Stimulated activated CD8-positive, alpha-beta memory T cell treated with anti-CD3 and anti-CD28 coated beads, Interleukin-2, amount 100 ng/mL, for 1 hour (primary cell): ENCODE results near the gene SAMSN1.
"Not testable (repeated sequence)": the region's sequence is repeated elsewhere in the genome, so short reads cannot be mapped to it uniquely, and the experiment has no call there.

Source experiments
- DNase-seq, 2 donors: peaks; one replicate each; pipeline ENCODE4 v3.0.0-alpha.2; 2020; ENCODE audit warnings: low read depth in 2 of 2

The SAMSN1 gene

GRCh38 chr21:14566894-14567293 is 20.8 kb upstream of the SAMSN1 start:
- DNase-seq, result no peak

GRCh38 chr21:14562959-14563358 is 16.8 kb upstream of the SAMSN1 start:
- no peak for DNase-seq

GRCh38 chr21:14560555-14560954 is 14.4 kb upstream of the SAMSN1 start:
- no peak for DNase-seq

GRCh38 chr21:14560139-14560538 is 14.0 kb upstream of the SAMSN1 start:
- DNase-seq, result no peak

- DNase-seq, result no peak
Observed at GRCh38 chr21:14559102-14559501, 13.0 kb upstream of the SAMSN1 start.

GRCh38 chr21:14557413-14557812 is 11.3 kb upstream of the SAMSN1 start:
- no peak for DNase-seq

GRCh38 chr21:14554948-14555347 is 8.8 kb upstream of the SAMSN1 start:
- DNase-seq, result no peak

GRCh38 chr21:14553422-14553821 is 7.3 kb upstream of the SAMSN1 start:
- no peak for DNase-seq

GRCh38 chr21:14551741-14552140 is 5.6 kb upstream of the SAMSN1 start:
- DNase-seq, result no peak

- DNase-seq, result no peak
Observed at GRCh38 chr21:14550135-14550534, 4.0 kb upstream of the SAMSN1 start.

- no peak for DNase-seq
Observed at GRCh38 chr21:14548779-14549178, 2.7 kb upstream of the SAMSN1 start.

- DNase-seq, result no peak
Observed at GRCh38 chr21:14547834-14548513, 1.9 kb upstream of the SAMSN1 start.

GRCh38 chr21:14546719-14547118 is 604 bp upstream of the SAMSN1 start:
- DNase-seq, result not testable (repeated sequence)

- no peak for DNase-seq
Observed at GRCh38 chr21:14543983-14544382, 2.1 kb downstream of the SAMSN1 start.

GRCh38 chr21:14542638-14543037 is 3.5 kb downstream of the SAMSN1 start:
- no peak for DNase-seq

- no peak for DNase-seq
Observed at GRCh38 chr21:14541841-14542490, 4.1 kb downstream of the SAMSN1 start.

GRCh38 chr21:14538483-14538882 is 7.6 kb downstream of the SAMSN1 start:
- no peak for DNase-seq

- no peak for DNase-seq
Observed at GRCh38 chr21:14536929-14537328, 9.2 kb downstream of the SAMSN1 start.

GRCh38 chr21:14535702-14536101 is 10.4 kb downstream of the SAMSN1 start:
- no peak for DNase-seq

GRCh38 chr21:14533499-14534428 is 12.4 kb downstream of the SAMSN1 start:
- no peak for DNase-seq

- DNase-seq, result no peak
Observed at GRCh38 chr21:14531757-14532316, 14.3 kb downstream of the SAMSN1 start.

GRCh38 chr21:14530592-14530991 is 15.5 kb downstream of the SAMSN1 start:
- DNase-seq, result no peak
